IPS DF 19.7 (cell line): ENCODE data around the gene SERPINB1.
"Not testable (repeated sequence)": the region's sequence is repeated elsewhere in the genome, so short reads cannot be mapped to it uniquely, and the experiment has no call there.

Experiments
- DNase-seq: peaks from one replicate; pipeline ENCODE4 v3.0.0-alpha.2; 2013; ENCODE audit warnings: low read depth, low spot score

The SERPINB1 gene

DNA sequence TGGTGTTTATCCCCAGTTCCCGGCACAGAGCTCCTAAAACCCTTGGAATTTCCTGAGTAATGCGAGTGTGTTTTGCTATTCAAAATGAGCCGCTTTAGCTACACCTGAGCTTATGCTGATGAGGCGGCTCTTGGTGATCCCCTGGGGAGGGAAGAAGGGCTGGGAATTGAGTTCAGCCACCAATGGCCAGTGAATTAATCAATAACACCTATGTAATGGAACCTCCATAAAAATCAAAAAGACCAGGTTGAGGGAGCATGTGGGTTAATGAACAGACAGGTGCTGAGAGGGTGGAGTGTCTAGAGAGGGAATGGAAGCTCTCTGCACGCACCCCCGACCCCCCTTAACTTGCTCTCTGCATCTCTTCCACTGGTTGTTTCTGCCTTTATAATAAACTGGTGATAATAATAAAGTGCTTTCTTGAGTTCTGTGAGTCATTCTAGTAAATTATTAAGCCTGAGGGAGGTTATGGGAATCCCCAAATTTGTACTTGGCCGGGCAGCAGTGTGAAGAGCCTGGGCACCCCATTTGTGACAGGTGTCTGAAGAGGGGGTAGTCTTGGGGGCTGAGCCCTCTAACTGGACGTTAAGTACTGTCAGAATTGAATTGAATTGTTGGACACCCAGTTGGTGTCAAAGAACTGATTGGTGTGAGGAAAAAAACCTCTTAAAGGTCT, 24.6 kb upstream of the SERPINB1 start:
- DNase-seq: no peak

DNA sequence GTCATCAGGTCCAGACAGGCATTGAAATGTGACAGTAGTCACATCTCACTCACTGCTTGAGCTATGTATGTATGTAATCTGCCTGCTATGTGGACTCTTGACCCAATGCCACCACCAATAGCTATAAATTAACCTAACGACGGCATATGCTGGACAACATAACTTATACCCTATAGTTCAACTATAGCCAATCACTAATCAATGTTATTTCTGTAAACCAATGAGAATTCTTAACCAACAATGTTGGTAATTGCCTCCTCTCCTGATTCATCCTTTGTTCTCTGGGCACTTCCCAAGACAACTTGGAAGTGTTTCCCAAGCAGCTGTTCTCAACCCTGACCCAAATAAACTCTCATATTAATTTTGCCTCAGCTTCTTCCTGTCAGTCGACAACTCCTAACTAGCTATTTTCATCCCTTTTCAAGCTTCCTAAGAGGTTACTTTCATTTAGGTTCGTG, 24.1 kb upstream of the SERPINB1 start:
- no peak for DNase-seq

DNA sequence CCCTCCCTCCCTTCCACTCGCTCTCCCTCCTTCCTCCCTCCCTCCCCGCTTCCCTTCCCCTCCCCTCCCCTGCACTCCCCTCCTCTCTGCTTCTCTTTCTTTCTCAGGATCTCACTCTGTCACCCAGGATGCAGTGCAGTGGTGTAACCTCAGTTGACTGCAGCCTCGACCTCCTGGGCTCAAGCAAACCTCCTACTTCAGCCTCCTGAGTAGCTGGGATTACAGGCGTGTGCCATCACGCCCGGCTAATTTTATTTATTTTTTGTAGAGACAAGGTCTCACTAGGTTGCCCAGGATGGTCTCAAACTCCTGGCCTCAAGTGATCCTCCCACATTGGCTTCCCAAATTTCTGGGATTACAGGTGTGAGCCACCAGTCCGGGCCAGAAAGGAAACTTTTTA, 23.6 kb upstream of the SERPINB1 start:
- DNase-seq: no peak

DNA sequence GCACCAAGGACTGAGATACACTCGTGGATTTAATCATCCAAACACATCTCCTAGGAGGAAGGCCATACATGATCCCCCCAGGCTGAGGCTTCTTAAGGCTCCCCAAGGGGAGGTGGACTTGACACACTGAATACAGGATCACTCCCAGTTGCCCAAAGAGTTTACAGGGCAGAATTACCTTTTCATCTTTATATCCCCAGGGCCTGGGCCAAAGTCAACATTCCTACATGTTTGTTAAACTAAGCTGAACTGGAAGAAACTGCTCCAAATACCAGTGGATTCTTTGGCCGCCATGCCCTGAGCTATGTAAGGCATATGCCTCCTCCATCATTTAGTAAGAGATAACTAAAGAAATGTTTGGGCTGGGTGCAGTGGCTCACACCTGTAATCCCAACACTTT, 22.2 kb upstream of the SERPINB1 start:
- no peak for DNase-seq

DNA sequence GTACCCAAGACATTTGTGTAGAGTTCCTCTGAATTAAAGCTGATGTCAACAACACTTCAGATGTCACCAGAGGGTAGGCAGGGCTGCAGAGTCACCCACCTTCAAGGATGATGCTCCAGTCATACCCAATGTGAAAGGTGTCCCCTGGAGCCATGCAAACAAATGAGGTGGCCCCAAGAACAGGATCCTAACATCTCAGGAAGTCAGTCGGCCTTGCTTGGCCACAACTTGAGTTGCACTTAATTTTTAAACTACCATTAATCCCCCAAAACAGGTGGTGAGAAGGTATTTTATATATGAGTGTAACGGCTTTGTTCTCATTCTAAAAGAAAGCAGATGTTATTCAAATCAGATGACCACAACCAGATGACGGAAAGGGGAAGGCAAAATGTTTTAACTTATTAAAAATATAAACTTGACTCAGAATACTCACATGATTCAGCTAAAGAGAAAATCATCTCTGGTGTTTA, 21.1 kb upstream of the SERPINB1 start:
- DNase-seq: no peak

DNA sequence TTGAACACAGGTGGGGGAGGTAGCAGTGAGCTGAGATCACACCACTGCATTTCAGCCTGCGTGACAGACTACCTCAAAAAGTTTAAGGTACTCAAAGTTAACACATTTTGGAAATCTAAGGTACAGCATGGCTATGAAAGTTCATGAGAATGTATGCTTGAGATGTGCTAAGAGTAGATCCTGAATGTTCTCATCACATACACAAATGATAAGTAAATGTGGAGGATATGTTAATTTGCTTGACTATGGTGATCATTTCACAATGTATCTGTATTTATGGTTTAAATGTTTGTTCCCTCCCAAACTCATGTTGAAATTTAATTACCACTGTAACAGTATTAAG, 20.1 kb upstream of the SERPINB1 start:
- no peak for DNase-seq

DNA sequence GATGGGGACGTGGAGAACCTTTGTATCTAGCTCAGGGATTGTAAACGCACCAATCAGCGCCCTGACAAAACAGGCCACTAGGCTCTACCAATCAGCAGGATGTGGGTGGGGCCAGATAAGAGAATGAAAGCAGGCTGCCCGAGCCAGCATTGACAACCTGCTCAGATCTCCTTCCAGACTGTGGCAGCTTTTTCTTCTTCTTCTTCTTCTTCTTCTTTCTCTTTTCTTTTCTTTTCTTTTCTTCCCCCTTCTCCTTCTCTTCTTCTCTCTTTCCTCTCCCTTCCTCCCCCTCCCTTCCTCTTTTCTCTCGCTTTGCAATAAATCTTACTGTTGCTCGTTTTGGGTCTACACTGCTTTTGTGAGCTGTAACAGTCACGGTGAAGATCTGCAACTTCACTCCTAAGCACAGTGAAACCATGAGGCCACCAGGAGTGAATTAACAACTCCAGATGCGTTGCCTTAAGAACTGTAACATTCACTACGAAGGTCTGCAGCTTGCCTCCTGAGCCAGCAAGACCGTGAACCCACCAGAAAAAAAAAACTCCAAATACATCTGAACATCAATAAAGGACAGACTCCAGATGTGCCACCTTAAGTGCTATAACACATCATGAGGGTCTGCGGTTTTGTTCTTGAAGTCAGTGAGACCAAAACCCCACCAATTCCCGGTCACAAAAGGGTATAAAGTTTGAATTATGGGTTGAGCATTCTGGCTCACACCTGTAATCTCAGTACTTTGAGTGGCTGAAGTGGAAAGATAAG, 19.6 kb upstream of the SERPINB1 start:
- DNase-seq: no peak

DNA sequence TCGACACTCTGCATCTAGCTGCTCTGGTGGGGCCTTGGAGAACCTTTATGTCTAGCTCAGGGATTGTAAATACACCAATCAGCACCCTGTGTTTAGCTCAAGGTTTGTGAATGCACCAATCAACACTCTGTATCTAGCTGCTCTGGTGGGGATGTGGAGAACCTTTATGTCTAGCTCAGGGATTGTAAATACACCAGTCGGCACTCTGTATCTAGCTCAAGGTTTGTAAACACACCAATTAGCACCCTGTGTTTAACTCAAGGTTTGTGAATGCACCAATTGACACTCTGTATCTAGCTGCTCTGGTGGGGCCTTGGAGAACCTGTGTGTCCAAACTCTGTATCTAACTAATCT, 19.0 kb upstream of the SERPINB1 start:
- DNase-seq: not testable (repeated sequence)

DNA sequence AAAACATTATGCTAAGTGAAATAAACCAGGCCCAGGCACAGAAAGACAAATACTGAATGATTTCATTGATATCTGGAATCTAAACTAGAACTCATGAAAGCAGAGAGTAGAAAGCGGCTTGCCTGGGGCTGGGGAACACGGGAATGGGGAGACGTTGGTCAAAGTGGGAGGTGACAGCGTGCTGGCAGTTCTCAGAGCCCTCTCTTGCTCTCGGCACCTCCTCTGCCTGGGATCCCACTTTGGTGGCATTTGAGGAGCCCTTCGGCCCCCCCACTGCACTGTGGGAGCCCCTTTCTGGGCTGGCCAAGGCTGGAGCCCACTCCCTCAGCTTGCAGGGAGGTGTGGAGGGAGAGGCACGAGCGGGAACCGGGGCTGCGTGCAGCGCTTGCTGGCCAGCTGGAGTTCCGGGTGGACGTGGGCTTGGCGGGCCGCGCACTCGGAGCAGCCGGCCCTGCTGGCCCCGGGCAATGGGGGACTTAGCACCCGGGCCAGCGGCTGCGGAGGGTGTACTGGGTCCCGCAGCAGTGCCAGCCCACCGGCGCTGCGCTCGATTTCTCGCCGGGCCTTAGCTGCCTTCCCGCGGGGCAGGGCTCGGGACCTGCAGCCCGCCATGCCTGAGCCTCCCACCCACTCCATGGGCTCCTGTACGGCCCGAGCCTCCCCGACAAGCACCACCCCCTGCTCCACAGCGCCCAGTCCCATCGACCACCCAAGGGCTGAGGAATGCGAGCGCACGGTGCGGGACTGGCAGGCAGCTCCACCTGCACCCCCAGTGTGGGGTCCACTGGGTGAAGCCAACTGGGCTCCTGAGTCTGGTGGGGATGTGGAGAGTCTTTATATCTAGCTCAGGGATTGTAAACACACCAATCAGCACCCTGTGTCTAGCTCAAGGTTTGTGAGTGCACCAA, 18.4 kb upstream of the SERPINB1 start:
- not testable (repeated sequence) for DNase-seq

DNA sequence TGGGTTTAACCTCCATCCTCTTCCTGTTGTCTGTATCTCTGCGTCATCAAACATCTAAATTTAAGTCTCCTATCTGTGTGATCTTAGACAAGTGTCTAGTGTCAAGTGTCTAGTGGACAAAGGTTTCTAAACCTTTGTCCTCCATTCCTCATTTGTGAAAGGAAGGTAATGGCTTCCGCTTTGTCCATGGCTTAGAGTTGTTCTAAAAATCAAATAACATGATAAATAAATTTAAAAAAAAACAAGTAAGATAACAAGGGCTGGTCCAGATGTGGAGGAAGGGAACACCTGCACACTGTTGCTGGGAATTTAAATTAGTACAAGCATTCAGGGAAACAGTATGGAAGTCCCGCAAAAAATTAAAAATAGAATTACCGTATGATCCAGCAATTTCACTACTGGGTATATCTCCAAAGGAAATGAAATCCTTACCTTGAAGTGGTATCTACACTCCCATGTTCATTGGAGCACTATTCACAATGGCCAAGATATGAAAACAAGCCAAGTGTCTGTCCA, 17.6 kb upstream of the SERPINB1 start:
- no peak for DNase-seq

DNA sequence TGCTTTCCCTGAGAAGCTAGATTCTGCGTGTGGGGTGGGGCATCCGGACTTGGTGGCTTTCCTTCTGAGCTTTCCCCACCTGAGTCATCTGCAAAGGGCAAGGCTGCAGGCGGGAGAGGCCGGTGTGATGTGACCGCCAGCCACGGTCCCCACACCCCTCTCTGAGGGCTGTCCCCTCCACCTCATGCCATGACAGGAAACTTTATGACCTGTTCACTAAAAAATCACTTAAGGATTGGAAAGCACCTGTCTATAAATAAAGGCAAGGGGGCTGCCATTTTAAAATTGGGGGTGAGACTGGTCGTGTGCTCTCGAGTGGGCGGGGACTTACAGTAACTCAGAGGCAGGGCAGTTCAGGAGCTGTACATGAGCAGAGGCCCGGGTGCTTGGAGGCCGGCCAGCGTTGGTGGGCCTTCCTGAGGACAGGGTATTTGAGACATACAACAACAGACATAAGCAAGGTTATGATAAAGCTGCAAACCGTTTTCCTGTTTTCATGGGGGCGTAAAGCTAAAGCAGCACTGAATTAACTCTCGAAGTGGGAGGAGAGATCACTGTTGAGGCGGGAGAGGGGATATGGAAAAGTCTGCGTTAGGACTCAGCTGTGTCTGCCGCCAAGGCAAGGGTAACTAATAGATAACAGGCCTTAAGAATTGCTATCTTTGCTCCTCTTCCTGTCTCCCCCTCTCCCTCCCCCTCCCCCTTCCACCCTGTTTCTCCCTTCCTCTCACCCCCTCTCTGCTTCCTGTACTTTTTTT, 16.1 kb upstream of the SERPINB1 start:
- no peak for DNase-seq

DNA sequence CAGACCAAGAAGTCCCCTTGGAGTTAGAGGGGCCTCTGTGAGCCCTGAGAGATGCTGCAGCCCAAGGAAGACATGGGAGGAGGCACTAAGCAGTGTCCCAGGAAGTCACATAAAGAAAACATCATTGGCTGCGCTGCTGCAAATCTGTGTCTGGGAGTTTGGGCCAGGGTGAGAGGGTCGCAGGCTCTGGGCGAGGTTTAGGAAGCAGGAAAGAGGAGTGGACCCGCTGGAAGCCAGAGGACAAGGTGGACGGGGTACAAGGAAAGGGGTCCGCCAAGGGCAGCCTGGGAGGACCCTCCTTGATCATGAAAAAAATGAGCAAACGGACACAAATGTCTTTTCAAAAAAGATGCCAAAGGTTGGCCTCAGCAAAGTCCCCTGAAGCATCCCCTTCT, 15.5 kb upstream of the SERPINB1 start:
- DNase-seq: no peak

DNA sequence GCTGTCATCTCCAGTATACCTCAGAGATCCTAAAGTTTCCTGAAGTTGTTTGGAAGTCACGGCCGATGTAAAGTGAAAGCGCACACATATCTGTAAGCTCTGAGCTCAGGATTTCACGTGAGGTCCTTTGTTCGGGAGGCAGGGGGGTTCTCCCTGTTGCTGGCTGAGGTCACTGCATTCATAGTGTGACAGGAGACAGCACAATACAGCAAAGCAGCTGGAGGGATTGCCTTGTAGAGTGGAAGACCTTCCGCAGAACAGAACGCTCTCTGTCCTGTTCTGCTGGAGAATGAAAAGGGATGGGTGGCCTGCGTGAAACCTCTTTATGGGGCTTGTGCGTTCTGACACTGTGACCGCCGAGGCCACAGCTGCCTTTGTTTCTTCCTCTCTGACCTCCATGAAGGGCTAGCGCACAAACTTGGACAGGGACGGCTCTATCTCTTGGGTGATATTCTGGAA, 13.4 kb upstream of the SERPINB1 start:
- no peak for DNase-seq

DNA sequence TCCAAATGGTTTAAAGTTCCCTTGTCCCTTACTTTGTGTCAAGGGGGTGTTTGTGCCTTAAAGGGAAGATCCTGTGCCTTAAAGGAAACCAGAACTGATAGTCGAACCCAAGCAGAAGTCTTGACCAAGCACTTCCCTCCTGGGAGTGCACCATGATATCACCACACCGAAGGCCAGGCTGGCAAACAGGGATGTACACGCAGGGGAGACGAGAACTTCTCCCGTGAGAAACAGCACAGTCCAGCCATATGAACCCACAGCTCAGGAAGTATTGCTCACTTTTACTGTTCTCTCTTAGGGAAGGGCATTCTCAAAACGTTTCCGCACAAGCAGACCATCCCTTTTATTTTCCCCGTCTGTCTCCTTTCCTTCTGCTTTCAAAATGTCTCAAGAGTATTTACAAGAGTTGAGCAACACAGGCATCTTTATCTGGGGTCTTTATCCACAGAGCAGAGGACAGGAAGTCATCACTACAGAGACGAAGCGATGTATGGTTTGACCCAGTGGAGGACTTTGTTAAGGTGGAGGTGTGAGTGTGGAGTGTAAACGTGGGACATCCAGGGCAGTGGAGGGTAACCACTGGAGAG, 12.8 kb upstream of the SERPINB1 start:
- no peak for DNase-seq

DNA sequence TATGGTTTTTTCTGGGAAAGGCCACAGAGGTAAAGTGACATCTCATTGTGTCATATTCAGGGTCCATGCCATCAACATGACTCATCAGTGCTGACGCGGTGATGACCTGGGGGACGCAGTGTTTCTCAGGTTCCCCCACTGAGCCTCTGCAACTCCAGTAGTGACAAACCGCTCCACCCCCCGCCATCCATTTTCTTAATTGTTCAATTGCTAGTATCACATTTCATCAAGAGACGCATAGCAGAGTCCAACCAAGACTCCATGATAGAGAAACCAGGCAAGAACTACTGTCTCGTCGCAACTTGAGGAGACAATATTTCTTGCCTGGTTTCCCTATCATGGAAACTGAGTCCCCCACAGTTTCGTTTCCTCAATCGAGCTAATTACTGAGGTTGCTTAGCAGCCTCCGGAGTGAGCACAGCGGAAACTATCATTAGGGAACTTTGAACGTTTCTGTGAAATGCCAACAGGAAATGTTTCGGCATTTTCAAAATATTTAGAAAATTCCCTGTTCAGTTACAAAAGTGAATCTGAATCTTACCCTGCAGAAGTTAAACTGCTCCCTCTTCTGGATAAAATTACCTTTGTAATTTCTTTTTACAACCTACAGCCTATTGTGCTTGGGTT, 12.2 kb upstream of the SERPINB1 start:
- no peak for DNase-seq

DNA sequence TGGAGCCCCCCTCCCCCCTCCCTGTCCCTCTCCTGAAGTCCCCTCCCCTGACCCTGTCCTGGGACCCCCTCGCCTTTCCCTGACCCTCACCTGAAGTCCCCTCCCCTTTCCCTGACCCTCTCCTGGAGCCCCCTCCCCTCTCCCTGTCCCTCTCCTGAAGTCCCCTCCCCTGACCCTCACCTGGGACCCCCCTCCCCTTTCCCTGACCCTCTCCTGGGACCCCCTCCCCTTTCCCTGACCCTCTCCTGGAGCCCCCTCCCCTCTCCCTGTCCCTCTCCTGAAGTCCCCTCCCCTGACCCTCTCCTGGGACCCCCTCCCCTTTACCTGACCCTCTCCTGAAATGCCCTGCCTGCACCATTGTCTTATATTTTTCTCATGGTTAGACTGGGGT, 11.7 kb upstream of the SERPINB1 start:
- not testable (repeated sequence) for DNase-seq

DNA sequence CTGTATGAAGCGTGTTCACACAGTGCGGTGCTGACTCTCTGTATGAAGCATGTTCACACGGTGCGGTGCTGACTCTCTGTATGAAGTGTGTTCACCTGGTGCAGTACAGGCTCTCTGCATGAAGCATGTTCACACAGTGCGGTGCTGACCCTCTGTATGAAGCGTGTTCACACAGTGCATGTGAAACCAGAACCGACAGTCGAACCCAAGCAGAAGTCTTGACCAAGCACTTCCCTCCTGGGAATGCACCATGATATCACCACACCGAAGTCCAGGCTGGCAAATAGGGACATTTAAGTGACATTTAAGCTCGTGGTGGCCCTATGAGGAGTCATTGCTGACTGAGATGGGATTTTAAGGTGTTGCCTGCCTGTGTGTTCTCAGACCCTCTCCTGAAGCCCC, 11.3 kb upstream of the SERPINB1 start:
- DNase-seq: no peak

DNA sequence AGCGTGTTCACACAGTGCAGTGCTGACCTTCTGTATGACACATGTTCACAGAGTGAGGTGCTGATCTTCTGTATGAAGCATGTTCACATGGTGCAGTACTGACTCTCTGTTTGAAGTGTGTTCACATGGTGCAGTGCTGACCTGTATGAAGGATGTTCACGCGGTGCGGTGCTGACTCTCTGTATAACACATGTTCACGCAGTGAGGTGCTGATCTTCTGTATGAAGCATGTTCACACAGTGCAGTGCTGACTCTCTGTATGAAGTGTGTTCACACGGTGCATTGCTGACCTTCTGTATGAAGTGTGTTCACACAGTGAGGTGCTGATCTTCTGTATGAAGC, 10.8 kb upstream of the SERPINB1 start:
- no peak for DNase-seq

DNA sequence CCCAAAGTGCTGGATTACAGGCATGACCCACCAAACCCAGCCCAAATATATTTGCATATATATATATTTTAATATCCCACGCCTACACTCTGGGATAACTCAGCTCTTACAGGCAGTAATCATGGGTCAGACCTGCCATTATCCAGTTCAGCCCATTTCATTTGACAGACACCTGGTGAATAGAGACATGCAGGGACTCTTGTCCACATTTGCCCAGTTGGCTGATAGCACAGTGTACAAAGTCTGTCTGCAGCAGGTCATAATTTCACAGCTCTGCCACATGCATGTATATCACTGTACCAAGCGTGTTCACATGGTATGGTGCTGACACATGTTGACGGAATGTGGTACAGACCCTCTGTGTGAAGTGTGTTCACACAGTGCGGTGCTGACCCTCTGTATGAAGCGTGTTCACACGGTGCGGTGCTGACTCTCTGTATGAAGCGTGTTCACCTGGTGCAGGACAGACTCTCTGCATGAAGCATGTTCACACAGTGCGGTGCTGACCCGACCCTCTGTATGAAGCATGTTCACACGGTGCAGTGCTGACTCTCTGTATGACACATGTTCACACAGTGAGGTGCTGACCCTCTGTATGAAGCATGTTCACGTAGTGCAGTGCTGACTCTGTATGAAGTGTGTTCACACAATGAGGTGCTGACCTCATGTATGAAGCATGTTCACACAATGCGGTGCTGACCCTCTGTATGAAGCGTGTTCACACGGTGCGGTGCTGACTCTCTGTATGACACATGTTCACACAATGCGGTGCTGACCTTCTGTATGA, 10.3 kb upstream of the SERPINB1 start:
- no peak for DNase-seq
